AG09319 (cell line): ENCODE results near the gene NR1H3.
"Not testable (repeated sequence)": the region's sequence is repeated elsewhere in the genome, so short reads cannot be mapped to it uniquely, and the experiment has no call there.

ENCODE experiments used
- DNase-seq: peaks from one replicate; pipeline ENCODE4 v3.0.0-alpha.2; 2010; ENCODE audit warnings: low read depth; ENCODE audit errors: extremely low read depth
- TF ChIP-seq, protein P1 (sequence below): IDR thresholded peaks from 2 replicates; pipeline ENCODE4 v1.5.1; 2011; ENCODE audit warnings: low read depth, mild to moderate bottlenecking, inconsistent platforms, low read length, moderate library complexity

The NR1H3 gene

DNA sequence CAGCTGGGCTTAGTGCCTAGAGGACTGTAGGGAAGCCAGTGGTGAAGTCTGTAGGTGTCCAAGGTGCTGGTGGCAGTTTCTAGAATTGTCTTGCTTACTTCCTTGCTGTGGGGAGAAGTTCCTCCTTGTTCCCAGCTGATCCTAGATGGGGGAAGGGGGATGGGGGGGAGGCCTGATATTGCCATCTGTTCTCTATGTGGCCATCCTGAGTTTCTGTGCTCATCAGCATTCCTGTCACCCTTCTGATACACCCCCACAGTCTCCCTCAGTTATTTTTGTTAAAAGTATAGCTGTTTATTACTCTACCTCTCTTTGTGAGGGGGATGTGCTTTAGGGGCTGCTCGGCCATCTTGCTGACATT lies 48.7 kb downstream of the NR1H3 start:
- no peak for DNase-seq
- TF ChIP-seq, protein P1, sequence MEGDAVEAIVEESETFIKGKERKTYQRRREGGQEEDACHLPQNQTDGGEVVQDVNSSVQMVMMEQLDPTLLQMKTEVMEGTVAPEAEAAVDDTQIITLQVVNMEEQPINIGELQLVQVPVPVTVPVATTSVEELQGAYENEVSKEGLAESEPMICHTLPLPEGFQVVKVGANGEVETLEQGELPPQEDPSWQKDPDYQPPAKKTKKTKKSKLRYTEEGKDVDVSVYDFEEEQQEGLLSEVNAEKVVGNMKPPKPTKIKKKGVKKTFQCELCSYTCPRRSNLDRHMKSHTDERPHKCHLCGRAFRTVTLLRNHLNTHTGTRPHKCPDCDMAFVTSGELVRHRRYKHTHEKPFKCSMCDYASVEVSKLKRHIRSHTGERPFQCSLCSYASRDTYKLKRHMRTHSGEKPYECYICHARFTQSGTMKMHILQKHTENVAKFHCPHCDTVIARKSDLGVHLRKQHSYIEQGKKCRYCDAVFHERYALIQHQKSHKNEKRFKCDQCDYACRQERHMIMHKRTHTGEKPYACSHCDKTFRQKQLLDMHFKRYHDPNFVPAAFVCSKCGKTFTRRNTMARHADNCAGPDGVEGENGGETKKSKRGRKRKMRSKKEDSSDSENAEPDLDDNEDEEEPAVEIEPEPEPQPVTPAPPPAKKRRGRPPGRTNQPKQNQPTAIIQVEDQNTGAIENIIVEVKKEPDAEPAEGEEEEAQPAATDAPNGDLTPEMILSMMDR: no peak

DNA sequence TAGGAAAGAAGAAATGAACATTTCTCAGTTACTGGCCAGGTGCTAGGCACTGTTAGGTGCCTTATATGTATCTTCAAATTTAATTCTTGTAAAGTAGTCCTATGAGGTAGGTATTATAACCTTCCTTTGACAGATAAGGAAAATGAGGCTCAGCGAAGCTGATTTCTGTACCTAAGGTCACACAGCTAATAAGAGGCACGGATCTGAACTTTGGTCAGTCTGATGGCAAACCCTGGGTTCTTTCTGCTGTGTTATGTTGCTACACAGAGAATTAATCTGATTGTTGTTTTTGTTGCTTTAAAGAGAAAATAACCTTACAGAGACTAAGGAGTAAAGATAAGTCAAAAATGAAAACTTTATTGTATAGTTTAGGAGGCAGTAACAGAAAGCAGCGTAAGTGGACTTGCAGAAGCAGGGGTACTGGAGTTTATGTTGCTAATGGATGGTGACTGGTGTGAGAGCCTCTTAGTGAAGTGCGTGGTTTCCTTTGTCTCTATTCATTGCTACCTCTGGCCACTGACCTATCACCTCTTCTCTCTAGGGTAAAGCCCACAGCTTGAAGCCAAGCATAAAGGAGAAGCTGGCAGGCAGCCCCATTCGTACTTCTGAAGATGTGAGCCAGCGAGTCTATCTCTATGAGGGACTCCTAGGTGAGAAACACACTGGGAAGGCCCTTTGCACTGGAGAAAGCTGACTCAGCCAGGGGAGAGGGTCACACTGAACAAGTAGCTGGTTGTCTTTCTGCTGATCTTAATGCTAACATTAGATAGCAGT lies 50.4 kb downstream of the NR1H3 start:
- no peak for DNase-seq
- TF ChIP-seq, protein P1: no peak

DNA sequence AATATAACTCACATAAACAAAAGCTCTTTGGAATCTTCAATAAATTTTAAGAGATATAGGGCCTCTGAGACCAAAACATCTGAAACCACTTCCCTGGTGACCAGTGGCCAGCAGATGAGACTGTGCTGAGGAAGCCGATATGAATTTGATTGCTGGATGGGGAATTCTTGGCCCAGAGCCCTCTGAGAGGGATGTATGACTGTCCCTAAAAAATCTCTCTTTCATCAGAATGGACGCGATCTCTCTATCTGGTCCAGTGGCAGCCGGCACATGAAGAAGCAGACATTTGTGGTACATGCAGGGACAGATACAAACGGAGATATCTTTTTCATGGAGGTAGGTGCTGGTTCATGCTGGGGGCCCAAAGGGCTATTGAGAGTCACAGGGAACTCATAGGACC lies 57.2 kb downstream of the NR1H3 start:
- no peak for DNase-seq
- TF ChIP-seq, protein P1: no peak

DNA sequence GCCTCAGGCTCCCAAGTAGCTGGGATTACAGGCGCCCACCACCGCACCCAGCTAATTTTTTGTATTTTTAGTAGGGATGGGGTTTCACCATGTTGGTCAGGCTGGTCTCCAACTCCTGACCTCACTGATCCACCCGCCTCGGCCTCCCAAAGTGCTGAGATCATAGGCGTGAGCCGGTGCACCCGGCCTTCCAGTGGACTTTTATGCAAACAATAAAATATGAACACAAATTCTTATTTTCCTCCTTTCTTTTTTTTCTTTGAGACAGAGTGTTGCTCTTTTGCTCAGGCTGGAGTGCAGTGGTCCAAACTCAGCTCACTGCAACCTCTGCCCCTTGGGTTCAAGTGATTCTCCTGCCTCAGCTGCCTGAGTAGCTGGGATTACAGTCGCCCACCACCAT lies 58.7 kb downstream of the NR1H3 start:
- DNase-seq: not testable (repeated sequence)

DNA sequence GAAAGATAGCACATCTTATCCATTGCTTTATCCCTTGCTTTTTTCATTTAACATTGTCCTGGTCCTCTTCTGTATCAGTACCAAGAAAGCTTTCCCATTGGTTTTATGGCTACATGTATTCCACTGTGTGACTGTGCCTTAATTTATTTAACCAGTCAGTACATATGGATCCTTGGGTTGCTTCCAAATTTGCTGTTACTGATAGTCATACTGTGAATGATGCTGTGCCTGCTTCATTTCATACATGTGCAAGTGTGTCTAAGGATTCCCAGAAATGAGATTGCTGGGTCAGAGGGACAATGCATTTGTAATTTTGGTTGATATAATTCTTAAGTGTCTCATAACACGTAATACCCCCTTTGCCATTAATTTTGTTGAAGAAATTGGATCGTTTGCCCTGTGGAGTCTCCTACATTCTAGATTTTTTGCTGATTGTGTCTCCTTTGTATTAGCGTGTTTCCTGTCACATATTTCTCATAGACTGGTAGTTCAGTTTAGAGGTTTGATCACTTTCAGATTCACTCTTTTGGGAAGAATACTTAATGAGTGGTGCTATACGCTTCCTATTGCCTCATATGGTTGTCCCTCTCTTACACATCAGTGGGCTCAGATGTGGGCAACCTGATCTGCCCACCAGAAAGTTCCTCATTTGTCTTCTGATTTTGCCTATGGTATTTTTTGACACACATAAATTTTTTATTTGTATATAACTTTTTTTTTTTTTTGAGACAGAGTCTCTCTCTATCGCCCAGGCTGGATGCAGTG lies 59.5 kb downstream of the NR1H3 start:
- DNase-seq: no peak
- TF ChIP-seq, protein P1: no peak

DNA sequence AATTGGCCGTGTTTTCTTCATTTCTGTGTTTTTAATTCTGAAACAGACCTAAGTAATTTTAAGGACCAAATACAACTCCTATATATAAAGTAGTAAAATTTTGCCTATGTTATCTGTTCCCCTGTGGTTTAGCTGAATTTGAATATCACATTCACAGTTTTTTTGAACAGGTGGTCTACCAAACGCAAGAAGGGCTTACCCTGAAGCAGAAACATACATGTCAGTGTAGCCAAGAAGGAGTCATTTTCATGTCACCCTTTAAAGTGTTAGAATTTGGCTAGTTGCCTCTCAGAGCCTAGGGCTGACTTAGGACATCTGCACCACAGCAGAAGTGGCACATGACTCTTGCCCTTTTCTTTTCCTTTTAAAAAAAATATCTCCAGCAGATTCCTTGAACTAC lies 60.4 kb downstream of the NR1H3 start:
- TF ChIP-seq, protein P1: no peak
- DNase-seq: no peak
